GM21447 (cell line): ENCODE data around the gene DCD.
"Not testable (repeated sequence)": the region's sequence is repeated elsewhere in the genome, so short reads cannot be mapped to it uniquely, and the experiment has no call there.

Source experiments
- ATAC-seq: cut with Tn5 transposase; IDR thresholded peaks from one replicate; pipeline ENCODE4 v1.9.1; 2021; ENCODE audit not compliant: unreplicated experiment

The DCD gene

GRCh38 chr12:54654926-54655325 lies 6.8 kb upstream of the DCD start:
- no peak for ATAC-seq

GRCh38 chr12:54653025-54653424 lies 4.9 kb upstream of the DCD start:
- ATAC-seq, result no peak

GRCh38 chr12:54650889-54651288 lies 2.7 kb upstream of the DCD start:
- ATAC-seq, result no peak

GRCh38 chr12:54650409-54650808 lies 2.2 kb upstream of the DCD start:
- no peak for ATAC-seq

GRCh38 chr12:54649825-54650224 lies 1.7 kb upstream of the DCD start:
- ATAC-seq, result no peak

- no peak for ATAC-seq
These were observed 6.6 kb downstream of the DCD start for GRCh38 chr12:54641554-54641953.

GRCh38 chr12:54641089-54641488 lies 7.1 kb downstream of the DCD start:
- ATAC-seq, result no peak

GRCh38 chr12:54639112-54639511 lies 9.1 kb downstream of the DCD start:
- ATAC-seq, result not testable (repeated sequence)

GRCh38 chr12:54634795-54635194 lies 13.4 kb downstream of the DCD start, which contains the start of gene LACRT:
Gene LACRT (minus strand): TSS chr12:54634895. CDS start chr12:54634841, 54 bp downstream.
- no peak for ATAC-seq

GRCh38 chr12:54631988-54632728 lies 16.0 kb downstream of the DCD start:
- no peak for ATAC-seq

- no peak for ATAC-seq
These were observed 16.6 kb downstream of the DCD start for GRCh38 chr12:54631551-54631950.

- ATAC-seq, result no peak
These were observed 18.2 kb downstream of the DCD start for GRCh38 chr12:54629925-54630324.

- ATAC-seq, result no peak
These were observed 19.8 kb downstream of the DCD start for GRCh38 chr12:54628186-54628846.

GRCh38 chr12:54627304-54627703 lies 20.9 kb downstream of the DCD start:
- no peak for ATAC-seq

GRCh38 chr12:54625598-54625997 lies 22.6 kb downstream of the DCD start:
- ATAC-seq, result no peak

GRCh38 chr12:54624315-54625279 lies 23.6 kb downstream of the DCD start:
- no peak for ATAC-seq

GRCh38 chr12:54622463-54623183 lies 25.5 kb downstream of the DCD start:
- no peak for ATAC-seq

- no peak for ATAC-seq
These were observed 31.1 kb downstream of the DCD start for GRCh38 chr12:54616933-54617680.

- ATAC-seq, result no peak
These were observed 35.9 kb downstream of the DCD start for GRCh38 chr12:54612225-54612750.

GRCh38 chr12:54611715-54612149 lies 36.4 kb downstream of the DCD start:
- ATAC-seq, result no peak
